NB4 (cell line): Measurements from ENCODE around the gene COL23A1.

ENCODE experiments used
- CTCF ChIP-seq: IDR thresholded peaks from one replicate; pipeline ENCODE4 v1.5.1; 2012; ENCODE audit warnings: low read depth, low read length
- POLR2A ChIP-seq: IDR thresholded peaks from 2 replicates; pipeline ENCODE4 v1.6.1; 2011; ENCODE audit warnings: mild to moderate bottlenecking; ENCODE audit not compliant: insufficient read length; ENCODE audit errors: extremely low read depth

GRCh38 chr5:178590141-178590923 is at the start of gene COL23A1:
- TF ChIP-seq CTCF (peak; percentile 94), POLR2A (peak; percentile 45)
